Measurements from ENCODE around the gene SIAH3. TPM values are rescaled to one million over a fixed set of nuclear protein-coding genes. Genes with fewer than 3 reads are reported as not detected.

Gene SIAH3
- total RNA-seq, 1 experiment from 2014 or later: not detected

DNA sequence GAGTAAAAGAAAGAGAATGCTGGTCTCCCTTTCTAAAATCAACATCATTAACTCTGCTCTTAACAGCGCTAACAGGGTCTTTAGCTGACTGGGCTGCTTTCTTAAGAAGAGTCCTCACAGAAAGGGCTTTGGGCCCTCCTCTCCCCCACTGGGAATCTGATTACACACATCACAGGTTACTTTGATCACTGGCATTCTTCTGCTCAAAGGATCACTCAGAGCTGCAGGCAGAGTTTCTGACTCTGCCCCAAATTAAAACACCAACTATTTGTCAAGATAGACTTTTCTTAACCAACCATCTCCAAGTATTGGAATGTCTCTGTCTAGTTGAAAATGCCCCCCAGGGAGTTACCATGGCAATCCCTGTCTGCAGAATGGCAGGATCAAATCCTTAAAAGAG lies 31.1 kb upstream of the SIAH3 start:
- no peaks in the 10 kb centered on the region for H3K36me3 ChIP-seq (ENCODE audit: control insufficient read depth in 1 of 2, insufficient read depth in 2 of 2, low read length in 2 of 2)
- intact Hi-C loops (cut with micrococcal nuclease): no loop called here
- ATAC-seq: no peak
- H3K9ac ChIP-seq (ENCODE audit: low read length): no peak overlapping the region
- no peaks in the 10 kb centered on the region for H4K20me1 ChIP-seq (ENCODE audit: insufficient read depth)
- no peak overlapping the region for H3K4me2 ChIP-seq (ENCODE audit: low read length)
- no peaks in the 10 kb centered on the region for H3K79me2 ChIP-seq (ENCODE audit: insufficient read depth, low read length)
- H3K4me3 ChIP-seq (replicated peaks in 1 of 2; ENCODE audit: low read depth in 1 of 2, low read length in 2 of 2): no peak overlapping the region
- BruUV-seq (replicated peaks): no TSS peak
- no peaks in the 10 kb centered on the region for H3K9me2 ChIP-seq (ENCODE audit: insufficient read depth)
- H3K27ac ChIP-seq (ENCODE audit: low read depth, low read length): no peak overlapping the region
- ChIA-PET POLR2A (no interaction called here), RAD21 (ENCODE audit: low non-redundant PET in 1 of 2, low total read pairs in 2 of 2, uncharacterized antibody in 2 of 2, unreplicated experiment in 2 of 2) (no interaction called here), CTCF (no interaction called here)
- no peaks in the 10 kb centered on the region for H3K9me3 ChIP-seq (ENCODE audit: control insufficient read depth in 1 of 2, insufficient read depth in 1 of 2, low read depth in 1 of 2, low read length in 2 of 2)
- no peak overlapping the region for H2AFZ ChIP-seq (ENCODE audit: low read depth, low read length, poor library complexity, severe bottlenecking)
- H3K27me3 ChIP-seq (ENCODE audit: insufficient read depth, low read length): no peaks in the 10 kb centered on the region
- peaks cover 0 to 6% of the 10 kb centered on the region in 2 experiments; a peak in 1 of 4 replicates for H3K4me1 ChIP-seq (ENCODE audit: control insufficient read depth in 1 of 2, insufficient read depth in 2 of 2, low read length in 2 of 2)
- no peak for TF ChIP-seq ZFX (IDR thresholded peaks at IDR 0.05)
- TF ChIP-seq CTCF (IDR thresholded peaks at IDR 0.05 in 2 of 3, conservative IDR thresholded peaks at IDR 0.05 in 1 of 3; ENCODE audit: borderline replicate concordance in 1 of 3, insufficient read depth in 1 of 3, low read depth in 2 of 3, low read length in 2 of 3): no peak
- no peak for TF ChIP-seq SRF (IDR thresholded peaks at IDR 0.05; ENCODE audit: low read depth)
- TF ChIP-seq, protein P1, sequence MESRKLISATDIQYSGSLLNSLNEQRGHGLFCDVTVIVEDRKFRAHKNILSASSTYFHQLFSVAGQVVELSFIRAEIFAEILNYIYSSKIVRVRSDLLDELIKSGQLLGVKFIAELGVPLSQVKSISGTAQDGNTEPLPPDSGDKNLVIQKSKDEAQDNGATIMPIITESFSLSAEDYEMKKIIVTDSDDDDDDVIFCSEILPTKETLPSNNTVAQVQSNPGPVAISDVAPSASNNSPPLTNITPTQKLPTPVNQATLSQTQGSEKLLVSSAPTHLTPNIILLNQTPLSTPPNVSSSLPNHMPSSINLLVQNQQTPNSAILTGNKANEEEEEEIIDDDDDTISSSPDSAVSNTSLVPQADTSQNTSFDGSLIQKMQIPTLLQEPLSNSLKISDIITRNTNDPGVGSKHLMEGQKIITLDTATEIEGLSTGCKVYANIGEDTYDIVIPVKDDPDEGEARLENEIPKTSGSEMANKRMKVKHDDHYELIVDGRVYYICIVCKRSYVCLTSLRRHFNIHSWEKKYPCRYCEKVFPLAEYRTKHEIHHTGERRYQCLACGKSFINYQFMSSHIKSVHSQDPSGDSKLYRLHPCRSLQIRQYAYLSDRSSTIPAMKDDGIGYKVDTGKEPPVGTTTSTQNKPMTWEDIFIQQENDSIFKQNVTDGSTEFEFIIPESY (IDR thresholded peaks at IDR 0.05; ENCODE audit: extremely low read depth, insufficient replicate concordance, low read length): no peak
- no peak for TF ChIP-seq ZNF274 (IDR thresholded peaks at IDR 0.05; ENCODE audit: low read depth, low read length)
- TF ChIP-seq CBX3 (IDR thresholded peaks at IDR 0.05; ENCODE audit: low read depth): no peak
- no peak for TF ChIP-seq MAX (IDR thresholded peaks at IDR 0.05)
- TF ChIP-seq SIN3A (IDR thresholded peaks at IDR 0.05; ENCODE audit: low read depth): no peak
- TF ChIP-seq TCF7L2 (IDR thresholded peaks at IDR 0.05; ENCODE audit: borderline replicate concordance, extremely low read depth, insufficient read depth, insufficient read length): no peak
- no peak for TF ChIP-seq SP1 (IDR thresholded peaks at IDR 0.05; ENCODE audit: low read depth)
- TF ChIP-seq JUND (IDR thresholded peaks at IDR 0.05): no peak
- TF ChIP-seq CEBPB (IDR thresholded peaks at IDR 0.05; ENCODE audit: low read depth): no peak
- TF ChIP-seq FOSL1 (IDR thresholded peaks at IDR 0.05; ENCODE audit: low read depth): no peak
- TF ChIP-seq, protein P2, sequence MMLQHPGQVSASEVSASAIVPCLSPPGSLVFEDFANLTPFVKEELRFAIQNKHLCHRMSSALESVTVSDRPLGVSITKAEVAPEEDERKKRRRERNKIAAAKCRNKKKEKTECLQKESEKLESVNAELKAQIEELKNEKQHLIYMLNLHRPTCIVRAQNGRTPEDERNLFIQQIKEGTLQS (IDR thresholded peaks at IDR 0.05): no peak
- DNase-seq (ENCODE audit: low read depth, low spot score): no peak
